ENCODE measurements around the gene SOX12.
"Not testable (repeated sequence)": the region's sequence is repeated elsewhere in the genome, so short reads cannot be mapped to it uniquely, and the experiment has no call there.

SOX12 gene

GRCh38 chr20:370151-370600 is 44.8 kb downstream of the SOX12 start:
- TF ChIP-seq CTCF (IDR thresholded peaks at IDR 0.05; ENCODE audit: low read depth, low read length): no peak

DNA sequence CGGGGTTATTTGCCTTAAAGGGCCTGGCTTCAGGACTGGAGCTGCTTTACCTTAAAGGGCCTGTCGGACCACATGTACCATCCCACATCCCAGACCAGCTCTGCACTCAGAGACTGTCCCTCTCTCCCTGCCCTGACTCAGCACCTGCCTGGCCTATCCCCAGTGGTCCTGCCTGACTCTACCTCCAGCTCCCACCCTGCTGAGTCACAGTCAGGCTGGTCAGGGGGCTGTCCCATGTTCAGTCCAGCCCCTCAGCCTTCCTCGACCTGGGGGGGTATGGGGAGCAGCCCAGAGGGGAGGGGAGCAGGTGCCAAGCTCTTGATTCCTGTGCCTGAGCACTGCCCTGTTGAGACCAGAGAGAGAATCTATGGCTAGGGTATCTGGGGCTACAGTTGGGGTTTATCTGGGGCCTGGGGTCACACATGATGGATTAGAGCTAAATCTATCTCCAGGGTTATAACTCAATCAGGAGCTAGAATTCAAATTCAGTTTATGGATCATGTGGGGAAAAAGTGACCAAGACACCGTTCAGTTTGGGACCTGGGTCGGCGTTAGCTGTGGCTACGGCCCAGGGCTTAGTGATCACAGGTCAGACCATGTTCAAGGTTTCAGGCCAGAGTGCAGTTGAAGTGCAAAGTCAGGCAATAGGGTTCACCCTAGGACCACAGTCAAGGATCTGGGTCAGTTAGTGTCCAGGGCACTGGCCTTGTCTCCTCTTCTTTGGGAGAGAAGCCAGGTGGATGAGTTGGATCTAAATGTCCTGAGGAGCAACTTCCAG is 45.8 kb downstream of the SOX12 start:
- no peak for DNase-seq (ENCODE audit: low read depth in 2 of 2)
- TF ChIP-seq CTCF (IDR thresholded peaks at IDR 0.05; ENCODE audit: low read depth, low read length): no peak
- H3K4me3 ChIP-seq (replicated peaks in 1 of 2; ENCODE audit: low read depth in 2 of 2, low read length in 2 of 2): no peak overlapping the region

More at GRCh38 chr20:370151-370600, 44.8 kb downstream of the SOX12 start:
- peak in 1 of 2 donors; percentile 38 for DNase-seq (ENCODE audit: low read depth in 2 of 2)
- H3K4me3 ChIP-seq (replicated peaks in 1 of 2; ENCODE audit: low read depth in 2 of 2, low read length in 2 of 2): no peak overlapping the region

- TF ChIP-seq CTCF (IDR thresholded peaks at IDR 0.05; ENCODE audit: low read depth, low read length): no peak
- DNase-seq (ENCODE audit: low read depth in 2 of 2): peak; percentile 97
- H3K4me3 ChIP-seq (replicated peaks in 1 of 2; ENCODE audit: low read depth in 2 of 2, low read length in 2 of 2): no peak overlapping the region
Measured at GRCh38 chr20:371755-372542, 46.6 kb downstream of the SOX12 start.

- not testable (repeated sequence) for H3K4me3 ChIP-seq (replicated peaks in 1 of 2; ENCODE audit: low read depth in 2 of 2, low read length in 2 of 2); DNase-seq (ENCODE audit: low read depth in 2 of 2)
Measured at GRCh38 chr20:372543-373082, 47.3 kb downstream of the SOX12 start.

GRCh38 chr20:373171-373890 is 48.0 kb downstream of the SOX12 start:
- H3K4me3 ChIP-seq (replicated peaks in 1 of 2; ENCODE audit: low read depth in 2 of 2, low read length in 2 of 2): no peak overlapping the region
- peak; percentile 92 to 98 for DNase-seq (ENCODE audit: low read depth in 2 of 2)
- TF ChIP-seq CTCF (IDR thresholded peaks at IDR 0.05; ENCODE audit: low read depth, low read length): no peak

- no peak for TF ChIP-seq CTCF (IDR thresholded peaks at IDR 0.05; ENCODE audit: low read depth, low read length)
- no peak for DNase-seq (ENCODE audit: low read depth in 2 of 2)
- H3K4me3 ChIP-seq (replicated peaks in 1 of 2; ENCODE audit: low read depth in 2 of 2, low read length in 2 of 2): no peak overlapping the region
Measured at GRCh38 chr20:375265-375889, 50.0 kb downstream of the SOX12 start.

Measured in cardiac fibroblast (primary cell).